SJCRH30 (cell line): ENCODE measurements around the gene PPM1L. TPM values are rescaled to one million over a fixed set of nuclear protein-coding genes. Genes with fewer than 3 reads are reported as not detected.

Source experiments
- DNase-seq, 2 experiments: peaks; one replicate each; pipeline ENCODE4 v3.0.0-alpha.2; 2015 to 2020
- H3K27ac ChIP-seq: fragments of 250-450 bp; sonication (Bioruptor Pico); 2 replicates; pipeline ENCODE4 v1.5.1; 2020; ENCODE audit warnings: mild to moderate bottlenecking, moderate library complexity
- H3K27me3 ChIP-seq: fragments of 250-450 bp; sonication (Bioruptor Pico); 2 replicates; pipeline ENCODE4 v1.5.1; 2020; ENCODE audit warnings: mild to moderate bottlenecking, moderate library complexity
- H3K36me3 ChIP-seq: fragments of 250-450 bp; sonication (Bioruptor Pico); 2 replicates; pipeline ENCODE4 v1.5.1; 2020; ENCODE audit warnings: mild to moderate bottlenecking, moderate library complexity
- H3K4me1 ChIP-seq: fragments of 250-450 bp; sonication (Bioruptor Pico); 2 replicates; pipeline ENCODE4 v1.5.1; 2020; ENCODE audit warnings: mild to moderate bottlenecking, moderate library complexity
- H3K4me3 ChIP-seq: fragments of 250-450 bp; sonication (Bioruptor Pico); 2 replicates; pipeline ENCODE4 v1.5.1; 2020; ENCODE audit warnings: mild to moderate bottlenecking, moderate library complexity
- H3K9me3 ChIP-seq: fragments of 250-450 bp; sonication (Bioruptor Pico); replicated peaks from 2 replicates; pipeline ENCODE4 v1.5.1; 2020; ENCODE audit warnings: mild to moderate bottlenecking, moderate library complexity
- total RNA-seq: library from RNA; depleted of rRNA; stranded (reverse); fragments of >200 nt; shearing (Covaris generic); gene quantifications from 2 replicates; pipeline ENCODE4 v1.2.3, GENCODE V29; 2014

Gene PPM1L
- total RNA-seq, 1 experiment from 2014 or later = 4.2 TPM

- Histone ChIP-seq H3K4me1 (no peaks in the 10 kb centered on the region), H3K27me3 (no peaks in the 10 kb centered on the region), H3K4me3 (no peak overlapping the region), H3K36me3 (no peaks in the 10 kb centered on the region), H3K27ac (no peak overlapping the region), H3K9me3 (no peaks in the 10 kb centered on the region)
- no peak for DNase-seq
Observed at GRCh38 chr3:160780245-160780644, 24.2 kb downstream of the PPM1L start.

GRCh38 chr3:160781402-160781801, 25.4 kb downstream of the PPM1L start:
- no peaks in the 10 kb centered on the region for H3K36me3 ChIP-seq
- no peaks in the 10 kb centered on the region for H3K4me1 ChIP-seq
- no peak overlapping the region for H3K27ac ChIP-seq
- no peaks in the 10 kb centered on the region for H3K9me3 ChIP-seq
- DNase-seq = no peak
- H3K4me3 ChIP-seq = no peak overlapping the region
- H3K27me3 ChIP-seq = no peaks in the 10 kb centered on the region

DNA sequence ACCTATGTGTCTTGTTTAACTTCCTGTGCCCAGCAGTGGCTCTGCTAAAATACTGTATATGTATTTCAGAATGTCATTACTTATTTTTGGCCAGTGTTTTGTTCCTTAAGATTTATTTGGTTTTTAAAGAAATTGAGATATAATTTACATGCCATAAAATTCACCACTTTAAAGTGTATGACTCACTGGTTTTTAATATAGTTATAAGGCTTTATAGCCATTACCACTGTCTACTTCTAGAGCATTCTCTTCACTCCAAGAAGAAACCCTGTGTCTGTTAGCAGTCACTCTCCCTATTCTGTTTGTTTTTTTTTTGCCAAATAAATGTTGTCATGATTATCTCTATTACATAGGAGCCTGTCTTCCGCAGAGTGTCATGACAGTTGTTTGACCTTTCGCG, 25.8 kb downstream of the PPM1L start:
- no peak for DNase-seq
- H3K4me1 ChIP-seq = no peaks in the 10 kb centered on the region

DNA sequence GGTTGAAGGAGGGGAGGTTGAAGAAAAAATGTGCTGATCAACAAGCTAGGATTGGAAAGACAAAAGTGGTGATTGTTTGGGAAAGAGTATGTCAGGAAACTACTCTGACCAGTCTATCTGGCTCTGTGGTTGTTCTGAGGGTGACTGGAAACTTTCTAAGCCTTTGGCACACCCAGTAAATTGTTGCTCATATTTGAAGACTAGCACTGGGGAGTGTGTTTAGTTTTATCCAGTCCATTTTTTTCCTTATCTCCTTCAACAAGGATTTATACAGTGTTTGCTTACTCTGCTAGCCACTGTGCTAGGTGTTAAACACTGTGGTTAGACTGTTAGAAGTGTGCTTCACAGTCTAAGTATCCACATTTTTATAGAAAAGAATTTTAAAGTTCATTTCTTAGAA, 28.8 kb downstream of the PPM1L start:
- no peaks in the 10 kb centered on the region for H3K9me3 ChIP-seq
- H3K4me3 ChIP-seq = no peak overlapping the region
- no peaks in the 10 kb centered on the region for H3K4me1 ChIP-seq
- DNase-seq = peak in 1 of 2 experiments; percentile 3
- H3K27me3 ChIP-seq = no peaks in the 10 kb centered on the region
- no peak overlapping the region for H3K27ac ChIP-seq
- H3K36me3 ChIP-seq = no peaks in the 10 kb centered on the region

More for the DNA sequence above, 25.8 kb downstream of the PPM1L start:
- no peaks in the 10 kb centered on the region for H3K27me3 ChIP-seq
- H3K36me3 ChIP-seq = no peaks in the 10 kb centered on the region
- H3K27ac ChIP-seq = no peak overlapping the region
- no peaks in the 10 kb centered on the region for H3K9me3 ChIP-seq
- no peak overlapping the region for H3K4me3 ChIP-seq

GRCh38 chr3:160790726-160791125, 34.7 kb downstream of the PPM1L start:
- Histone ChIP-seq H3K4me1 (no peaks in the 10 kb centered on the region), H3K4me3 (no peak overlapping the region), H3K27ac (no peak overlapping the region), H3K9me3 (no peaks in the 10 kb centered on the region), H3K27me3 (no peaks in the 10 kb centered on the region), H3K36me3 (no peaks in the 10 kb centered on the region)
- no peak for DNase-seq

DNA sequence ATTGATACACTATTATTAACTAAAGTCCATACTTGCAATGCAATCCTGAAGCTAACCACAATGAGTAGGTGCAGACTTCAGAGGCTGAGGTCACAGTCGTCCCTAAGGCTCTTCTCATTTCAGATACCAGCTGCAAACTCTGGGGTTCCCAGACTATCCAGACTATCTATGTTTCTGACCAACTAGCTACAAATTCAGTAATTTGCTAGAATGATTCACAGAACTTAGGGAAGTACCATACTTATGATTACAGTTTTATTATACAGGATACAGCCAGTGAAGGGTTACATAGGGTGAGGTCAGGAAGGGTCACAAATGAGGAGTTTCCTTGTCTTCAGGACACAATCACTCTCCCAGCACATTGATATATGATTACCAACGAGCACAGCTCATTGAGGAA, 36.5 kb downstream of the PPM1L start:
- no peak overlapping the region for H3K27ac ChIP-seq
- no peaks in the 10 kb centered on the region for H3K27me3 ChIP-seq

DNA sequence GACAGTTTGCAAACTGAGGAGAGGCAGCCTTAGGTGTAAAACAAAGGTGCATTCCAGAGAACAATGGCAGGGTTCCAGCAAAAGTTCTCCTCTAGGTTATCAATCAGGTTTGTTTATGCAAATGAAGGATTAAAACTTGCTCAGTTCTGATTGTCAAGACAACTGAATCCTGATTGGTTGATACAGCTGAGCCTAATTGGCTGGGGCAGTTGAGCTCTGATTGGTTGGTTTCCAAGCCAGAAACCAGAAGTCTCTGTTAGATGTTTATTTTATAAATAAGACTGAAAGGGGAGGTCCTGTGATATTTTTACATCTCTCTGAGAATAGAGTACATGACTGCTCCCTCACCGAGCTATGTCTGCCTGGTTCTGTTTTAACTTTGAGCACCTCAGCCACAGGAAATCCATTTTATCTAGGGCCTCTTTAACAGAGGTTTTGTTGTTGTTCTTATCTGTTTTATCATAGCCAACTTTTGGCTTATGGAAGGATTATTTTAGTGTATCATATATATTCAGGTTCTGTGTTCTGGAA, 37.8 kb downstream of the PPM1L start:
- Histone ChIP-seq H3K4me1 (no peaks in the 10 kb centered on the region), H3K9me3 (no peaks in the 10 kb centered on the region), H3K4me3 (no peak overlapping the region)

More for the DNA sequence above, 36.5 kb downstream of the PPM1L start:
- Histone ChIP-seq H3K4me1 (no peaks in the 10 kb centered on the region), H3K4me3 (no peak overlapping the region), H3K9me3 (no peaks in the 10 kb centered on the region), H3K36me3 (no peaks in the 10 kb centered on the region)
- DNase-seq = no peak

GRCh38 chr3:160796089-160796812, 40.2 kb downstream of the PPM1L start:
- no peaks in the 10 kb centered on the region for H3K9me3 ChIP-seq
- no peaks in the 10 kb centered on the region for H3K27me3 ChIP-seq
- no peaks in the 10 kb centered on the region for H3K36me3 ChIP-seq
- H3K4me1 ChIP-seq = no peaks in the 10 kb centered on the region
- H3K4me3 ChIP-seq = no peak overlapping the region
- no peak for DNase-seq
- no peak overlapping the region for H3K27ac ChIP-seq

More for the DNA sequence above, 37.8 kb downstream of the PPM1L start:
- DNase-seq = no peak
- H3K27me3 ChIP-seq = no peaks in the 10 kb centered on the region
- H3K36me3 ChIP-seq = no peaks in the 10 kb centered on the region
- no peak overlapping the region for H3K27ac ChIP-seq

- no peak for DNase-seq
- H3K4me1 ChIP-seq = no peaks in the 10 kb centered on the region
- no peaks in the 10 kb centered on the region for H3K36me3 ChIP-seq
Observed at GRCh38 chr3:160796813-160797164, 40.8 kb downstream of the PPM1L start.

DNA sequence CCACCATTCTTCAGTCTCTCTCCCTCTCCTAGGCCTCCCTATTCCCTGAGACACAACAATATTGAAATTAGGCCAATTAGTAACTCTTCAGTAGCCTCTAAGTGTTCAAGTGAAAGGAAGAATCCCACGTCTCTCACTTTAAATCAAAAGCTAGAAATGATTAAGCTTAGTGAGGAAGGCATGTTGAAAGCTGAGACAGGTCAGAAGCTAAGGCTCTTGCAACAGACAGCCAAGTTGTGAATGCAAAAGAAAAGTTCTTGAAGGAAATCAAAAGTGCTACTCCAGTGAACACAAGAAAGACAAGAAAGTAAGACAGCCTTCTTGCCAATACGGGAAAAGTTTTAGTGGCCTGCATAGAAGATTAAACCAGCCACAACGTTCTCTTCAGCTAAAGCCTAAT, 41.3 kb downstream of the PPM1L start:
- no peaks in the 10 kb centered on the region for H3K4me1 ChIP-seq
- no peak for DNase-seq
- no peaks in the 10 kb centered on the region for H3K27me3 ChIP-seq
- no peaks in the 10 kb centered on the region for H3K36me3 ChIP-seq
- no peak overlapping the region for H3K27ac ChIP-seq
- no peaks in the 10 kb centered on the region for H3K9me3 ChIP-seq
- H3K4me3 ChIP-seq = no peak overlapping the region

More at GRCh38 chr3:160796813-160797164, 40.8 kb downstream of the PPM1L start:
- H3K27ac ChIP-seq = no peak overlapping the region
- no peak overlapping the region for H3K4me3 ChIP-seq
- no peaks in the 10 kb centered on the region for H3K27me3 ChIP-seq
- H3K9me3 ChIP-seq = no peaks in the 10 kb centered on the region

GRCh38 chr3:160801386-160802118, 45.5 kb downstream of the PPM1L start:
- no peak for DNase-seq
- no peaks in the 10 kb centered on the region for H3K4me1 ChIP-seq
- H3K4me3 ChIP-seq = no peak overlapping the region
- H3K27ac ChIP-seq = no peak overlapping the region
- H3K36me3 ChIP-seq = no peaks in the 10 kb centered on the region
- H3K27me3 ChIP-seq = no peaks in the 10 kb centered on the region
- H3K9me3 ChIP-seq = no peaks in the 10 kb centered on the region

DNA sequence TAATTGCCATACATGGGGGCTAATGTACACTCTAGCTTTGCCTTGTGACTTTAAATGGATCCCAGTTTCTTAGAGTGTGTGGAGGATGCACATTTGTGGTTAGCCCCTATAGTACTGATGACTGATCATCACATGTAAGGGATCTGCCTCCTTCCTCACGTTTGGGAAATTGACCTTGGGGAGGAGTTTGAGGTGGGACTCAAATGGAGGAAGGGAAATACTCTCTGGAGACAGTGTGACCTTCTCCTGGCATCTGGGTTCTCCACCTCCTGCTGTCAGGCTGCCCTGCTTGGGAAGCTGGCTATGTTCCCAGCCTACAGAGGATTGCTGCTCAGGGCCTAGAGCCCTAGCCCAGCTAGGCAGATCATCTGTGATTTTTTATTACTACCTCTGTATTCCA, 48.7 kb downstream of the PPM1L start:
- H3K27ac ChIP-seq = no peak overlapping the region
- peak in 1 of 2 experiments; percentile 24 for DNase-seq
- no peaks in the 10 kb centered on the region for H3K36me3 ChIP-seq
- H3K4me1 ChIP-seq = no peaks in the 10 kb centered on the region
- H3K4me3 ChIP-seq = no peak overlapping the region
- no peaks in the 10 kb centered on the region for H3K9me3 ChIP-seq
- H3K27me3 ChIP-seq = no peaks in the 10 kb centered on the region

GRCh38 chr3:160806094-160806493, 50.1 kb downstream of the PPM1L start:
- H3K27ac ChIP-seq = no peak overlapping the region
- no peaks in the 10 kb centered on the region for H3K36me3 ChIP-seq
- no peak for DNase-seq
- H3K4me3 ChIP-seq = no peak overlapping the region
- no peaks in the 10 kb centered on the region for H3K4me1 ChIP-seq
- H3K27me3 ChIP-seq = no peaks in the 10 kb centered on the region
- no peaks in the 10 kb centered on the region for H3K9me3 ChIP-seq

DNA sequence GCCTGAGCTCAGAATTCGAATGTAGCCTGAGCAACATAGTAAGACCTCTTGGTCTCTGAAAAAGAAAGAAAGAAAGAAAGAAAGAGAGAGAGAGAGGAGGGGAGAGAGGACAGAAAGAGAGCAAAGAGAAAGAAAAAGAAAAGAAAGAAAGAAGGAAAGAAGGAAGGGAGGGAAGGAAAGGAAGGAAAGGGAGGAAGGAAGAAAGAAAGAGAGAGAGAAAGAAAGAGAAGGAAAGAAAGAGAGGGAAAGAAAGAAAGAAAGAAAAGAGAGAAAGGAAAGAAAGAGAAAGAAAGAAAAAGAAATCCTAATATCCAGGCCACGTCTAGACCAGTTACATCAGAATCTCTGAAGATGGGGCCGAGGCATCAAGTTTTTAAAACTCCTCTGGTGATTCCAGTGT, 50.7 kb downstream of the PPM1L start:
- Histone ChIP-seq H3K9me3 (no peaks in the 10 kb centered on the region), H3K27me3 (no peaks in the 10 kb centered on the region), H3K4me3 (no peak overlapping the region), H3K4me1 (no peaks in the 10 kb centered on the region), H3K36me3 (no peaks in the 10 kb centered on the region), H3K27ac (no peak overlapping the region)
- DNase-seq = no peak

DNA sequence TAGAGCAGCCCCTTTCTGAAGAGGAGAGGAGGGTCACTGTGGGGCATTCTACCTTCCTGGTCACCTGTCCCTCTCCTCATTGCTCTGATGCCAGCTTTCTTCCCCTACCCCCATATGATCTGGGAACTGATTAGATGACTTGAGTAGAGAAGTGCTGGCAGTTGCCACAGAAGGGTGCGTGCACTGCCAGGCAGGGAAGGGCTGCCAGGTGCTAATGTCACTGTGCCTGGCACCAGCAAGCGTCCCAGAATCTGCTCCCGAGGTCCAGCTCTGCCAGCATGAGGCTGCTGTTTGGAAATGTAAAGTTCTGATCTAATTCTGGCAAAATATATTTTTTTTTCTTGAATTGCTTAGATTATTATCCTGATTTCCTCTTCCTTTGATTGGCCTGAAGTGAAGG, 52.8 kb downstream of the PPM1L start:
- H3K9me3 ChIP-seq = no peaks in the 10 kb centered on the region
- H3K27me3 ChIP-seq = no peaks in the 10 kb centered on the region
- H3K27ac ChIP-seq = no peak overlapping the region
- no peak overlapping the region for H3K4me3 ChIP-seq
- no peaks in the 10 kb centered on the region for H3K4me1 ChIP-seq
- no peaks in the 10 kb centered on the region for H3K36me3 ChIP-seq
- no peak for DNase-seq
